Muscle of leg (tissue), 11 donors: ENCODE measurements around the gene GSE1. TPM values are rescaled to one million over a fixed set of nuclear protein-coding genes. Genes with fewer than 3 reads are reported as not detected.

ENCODE experiments used
- DNase-seq: peaks from one replicate; pipeline ENCODE4 v3.0.0; 2013
- H3K27ac ChIP-seq: one replicate; pipeline ENCODE4 v1.5.1; 2013; ENCODE audit warnings: mild to moderate bottlenecking, low read length, control low read depth
- H3K27me3 ChIP-seq: one replicate; pipeline ENCODE4 v1.6.1; 2013; ENCODE audit warnings: low read length; ENCODE audit not compliant: control insufficient read depth, insufficient read depth
- H3K36me3 ChIP-seq: one replicate; pipeline ENCODE4 v1.6.1; 2013; ENCODE audit warnings: low read length; ENCODE audit not compliant: control insufficient read depth, insufficient read depth
- H3K4me1 ChIP-seq: one replicate; pipeline ENCODE4 v1.6.1; 2013; ENCODE audit warnings: low read length; ENCODE audit not compliant: control insufficient read depth, insufficient read depth
- H3K4me3 ChIP-seq: one replicate; pipeline ENCODE4 v1.5.1; 2013; ENCODE audit warnings: low read length, control low read depth
- H3K9me3 ChIP-seq: replicated peaks from 2 replicates; pipeline ENCODE4 v1.6.1; 2013; ENCODE audit warnings: low read depth, low read length; ENCODE audit not compliant: control insufficient read depth
- WGBS: methylation state at CpG from one replicate; pipeline ENCODE4 v1.1.5; 2013; ENCODE audit warnings: missing lambda C conversion rate; ENCODE audit not compliant: insufficient coverage; 5-methylcytosine and 5-hydroxymethylcytosine counted together
- polyA plus RNA-seq, 8 donors: library from polyadenylated mRNA; unstranded; fragments of 120-200 nt; gene quantifications; one replicate each; pipeline versions ENCODE4 v1.2.1 to v1.2.3, GENCODE V29; 2013; ENCODE audit warnings: inconsistent platforms in 1 of 8, low replicate concordance in 1 of 8; ENCODE audit not compliant: insufficient read length in 8 of 8, insufficient read depth in 1 of 8
- total RNA-seq: library from RNA; stranded (reverse); fragments of 120-200 nt; gene quantifications from one replicate; pipeline ENCODE4 v1.2.4, GENCODE V29; 2013

GSE1 gene
- total and polyA plus RNA-seq, 9 donors, result 32.4 to 67.4 (median 47.3) TPM

DNA sequence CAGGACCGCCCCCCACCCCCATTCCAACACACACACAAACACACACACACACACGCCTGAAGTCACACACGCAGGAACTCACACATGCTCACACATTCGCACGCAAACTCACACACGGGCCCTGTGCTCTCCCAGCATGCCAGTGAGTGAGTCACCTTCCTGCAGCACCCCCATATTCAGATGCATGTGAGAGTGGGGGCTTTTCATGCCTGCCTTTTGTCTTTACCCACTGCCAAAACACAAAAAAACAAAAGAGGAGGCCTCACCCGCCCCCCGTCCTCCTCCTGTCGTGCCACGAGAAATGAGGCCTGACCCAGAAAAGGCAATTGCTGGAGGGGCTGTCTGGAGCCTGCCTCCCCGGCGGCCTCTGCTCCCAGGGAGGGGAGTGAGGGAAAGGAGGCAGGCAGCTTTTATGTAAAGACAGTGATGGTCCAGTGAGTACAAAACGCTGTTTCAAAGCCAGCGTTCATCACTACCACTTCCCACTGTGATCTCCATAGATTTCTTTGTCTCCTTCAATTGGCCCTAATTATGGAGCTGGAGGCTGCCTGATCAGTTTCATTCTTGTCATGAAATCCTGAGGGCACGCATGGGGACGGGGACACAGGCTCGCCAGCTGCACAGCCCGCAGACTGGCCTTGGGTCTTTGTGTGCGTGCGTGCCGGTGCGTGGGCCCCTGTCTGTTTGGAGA lies 29.5 kb upstream of the GSE1 start:
- H3K4me3 ChIP-seq, result no peak overlapping the region
- no peaks in the 10 kb centered on the region for H3K36me3 ChIP-seq
- H3K9me3 ChIP-seq, result no peaks in the 10 kb centered on the region
- H3K4me1 ChIP-seq, result peaks cover 87% of the 10 kb centered on the region
- 61% methylated on average over 13 of the region's 22 CpGs for WGBS
- H3K27ac ChIP-seq, result no peak overlapping the region
- no peak for DNase-seq
- no peaks in the 10 kb centered on the region for H3K27me3 ChIP-seq

DNA sequence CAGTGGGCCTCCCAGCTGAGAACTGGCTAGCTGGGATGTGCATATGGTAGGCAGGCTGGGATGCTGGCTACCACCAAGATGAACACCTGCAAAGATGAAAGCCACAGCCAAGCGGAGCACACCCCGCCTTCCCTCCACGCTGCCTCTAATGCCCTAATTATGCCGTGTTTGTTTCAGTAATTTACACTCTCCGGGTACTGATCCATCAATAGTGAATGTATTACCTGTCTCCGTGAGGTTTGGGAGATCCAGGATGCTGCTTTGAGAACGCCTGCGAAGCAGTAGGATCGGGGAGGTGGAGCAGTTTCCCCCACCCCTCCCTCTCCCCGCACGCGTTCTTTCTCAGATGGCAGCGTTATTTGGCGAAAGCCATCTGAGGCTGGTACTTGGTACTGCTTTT lies 28.9 kb upstream of the GSE1 start:
- 92% methylated on average over 9 of the region's 14 CpGs for WGBS
- Histone ChIP-seq H3K36me3 (no peaks in the 10 kb centered on the region), H3K4me3 (no peak overlapping the region), H3K9me3 (no peaks in the 10 kb centered on the region), H3K4me1 (peaks cover 87% of the 10 kb centered on the region), H3K27me3 (no peaks in the 10 kb centered on the region), H3K27ac (no peak overlapping the region)
- DNase-seq, result no peak

DNA sequence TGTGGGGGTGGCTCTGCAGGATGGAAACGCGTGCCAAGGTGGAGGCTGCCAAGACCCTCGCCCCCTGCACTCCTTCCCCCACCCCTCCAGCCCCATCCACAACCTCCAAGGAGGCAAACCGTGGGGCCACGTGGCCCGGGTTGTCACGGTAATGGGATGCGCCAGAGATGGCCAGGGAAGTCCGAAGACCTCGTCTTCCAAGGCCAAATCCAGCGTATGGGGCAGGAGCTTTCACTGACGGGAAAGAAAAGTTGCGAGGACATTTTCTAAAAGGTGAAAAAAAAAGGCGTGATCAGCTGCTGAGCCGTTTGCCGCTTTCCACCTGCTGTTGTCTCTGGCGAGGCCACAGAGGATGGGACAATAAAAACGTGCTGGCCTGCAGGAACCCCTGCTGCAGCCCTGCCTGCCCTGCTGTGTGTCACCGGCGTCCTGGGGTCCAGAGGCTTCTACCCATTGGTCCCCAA lies 28.3 kb upstream of the GSE1 start:
- Histone ChIP-seq H3K27me3 (no peaks in the 10 kb centered on the region), H3K9me3 (no peaks in the 10 kb centered on the region), H3K36me3 (no peaks in the 10 kb centered on the region), H3K27ac (no peak overlapping the region), H3K4me3 (no peak overlapping the region), H3K4me1 (peaks cover 83% of the 10 kb centered on the region)
- no peak for DNase-seq
- WGBS, result 56% methylated on average over 16 of the region's 20 CpGs

DNA sequence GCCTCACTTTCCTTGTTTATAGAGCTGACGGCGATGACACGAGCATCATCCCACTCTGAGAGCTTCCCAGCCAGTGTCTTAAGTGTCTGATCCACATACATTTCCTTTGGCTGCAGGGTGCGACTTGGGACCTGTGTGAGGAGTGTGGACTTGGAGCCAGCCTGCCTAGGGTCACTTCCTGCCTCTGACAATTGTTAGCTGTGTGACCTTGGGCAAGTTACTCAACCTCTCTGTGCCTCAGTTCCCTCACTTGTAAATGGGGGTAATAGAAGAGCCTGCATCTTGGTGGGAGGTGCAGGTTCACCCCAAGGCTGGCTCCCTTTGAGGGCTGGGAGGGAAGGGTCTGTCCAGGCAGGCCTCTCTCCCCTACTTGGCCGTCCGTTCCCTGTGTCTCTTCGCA lies 27.4 kb upstream of the GSE1 start:
- no peaks in the 10 kb centered on the region for H3K36me3 ChIP-seq
- DNase-seq, result peak; percentile 65
- H3K4me1 ChIP-seq, result peaks cover 77% of the 10 kb centered on the region
- no peaks in the 10 kb centered on the region for H3K9me3 ChIP-seq
- H3K27me3 ChIP-seq, result no peaks in the 10 kb centered on the region
- no peak overlapping the region for H3K4me3 ChIP-seq
- WGBS, result no CpG with 5 or more reads among the region's 7 CpGs
- peak overlapping the region; percentile 84 for H3K27ac ChIP-seq

DNA sequence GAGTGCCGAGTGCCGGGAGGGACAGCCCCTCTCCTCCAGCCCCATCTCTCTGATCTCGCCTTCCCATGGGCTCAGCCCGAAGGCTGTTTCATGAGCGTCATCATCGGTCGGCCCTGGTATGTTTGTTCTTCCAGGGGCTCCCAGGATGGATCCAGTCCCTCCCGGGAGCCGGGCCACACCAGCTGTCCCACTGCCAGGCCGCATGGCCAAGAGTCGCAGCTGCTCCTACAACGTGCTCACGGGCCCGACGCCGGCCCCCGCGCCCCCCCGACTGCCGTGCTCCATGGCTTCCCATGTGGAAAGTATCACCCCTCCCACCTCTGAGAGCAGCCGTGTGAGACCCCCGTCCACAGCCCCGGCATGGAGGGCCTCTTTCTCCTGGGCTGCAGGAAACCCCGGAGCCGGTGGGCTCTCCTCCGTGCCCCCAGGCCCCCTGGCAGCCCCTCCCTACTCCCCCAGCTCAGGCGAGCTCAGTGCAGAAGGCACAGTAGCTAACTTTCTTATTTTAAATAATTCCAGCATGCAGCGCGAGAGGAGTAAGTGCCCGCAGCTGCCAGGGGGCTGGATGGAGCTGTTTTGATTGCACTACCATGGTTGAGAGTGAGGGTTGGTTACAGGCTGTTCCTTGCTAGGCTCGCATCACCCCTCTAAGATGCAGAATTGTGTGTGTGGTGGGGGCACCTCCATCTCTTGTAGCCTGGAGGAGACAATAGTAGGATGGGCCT lies 26.6 kb upstream of the GSE1 start:
- 10% methylated on average over 23 of the region's 31 CpGs for WGBS
- H3K27ac ChIP-seq, result peak overlapping the region; percentile 84
- peaks cover 77% of the 10 kb centered on the region for H3K4me1 ChIP-seq
- H3K27me3 ChIP-seq, result no peaks in the 10 kb centered on the region
- H3K4me3 ChIP-seq, result peak overlapping the region; percentile 1
- no peaks in the 10 kb centered on the region for H3K9me3 ChIP-seq
- no peaks in the 10 kb centered on the region for H3K36me3 ChIP-seq
- peak; percentile 90 for DNase-seq

DNA sequence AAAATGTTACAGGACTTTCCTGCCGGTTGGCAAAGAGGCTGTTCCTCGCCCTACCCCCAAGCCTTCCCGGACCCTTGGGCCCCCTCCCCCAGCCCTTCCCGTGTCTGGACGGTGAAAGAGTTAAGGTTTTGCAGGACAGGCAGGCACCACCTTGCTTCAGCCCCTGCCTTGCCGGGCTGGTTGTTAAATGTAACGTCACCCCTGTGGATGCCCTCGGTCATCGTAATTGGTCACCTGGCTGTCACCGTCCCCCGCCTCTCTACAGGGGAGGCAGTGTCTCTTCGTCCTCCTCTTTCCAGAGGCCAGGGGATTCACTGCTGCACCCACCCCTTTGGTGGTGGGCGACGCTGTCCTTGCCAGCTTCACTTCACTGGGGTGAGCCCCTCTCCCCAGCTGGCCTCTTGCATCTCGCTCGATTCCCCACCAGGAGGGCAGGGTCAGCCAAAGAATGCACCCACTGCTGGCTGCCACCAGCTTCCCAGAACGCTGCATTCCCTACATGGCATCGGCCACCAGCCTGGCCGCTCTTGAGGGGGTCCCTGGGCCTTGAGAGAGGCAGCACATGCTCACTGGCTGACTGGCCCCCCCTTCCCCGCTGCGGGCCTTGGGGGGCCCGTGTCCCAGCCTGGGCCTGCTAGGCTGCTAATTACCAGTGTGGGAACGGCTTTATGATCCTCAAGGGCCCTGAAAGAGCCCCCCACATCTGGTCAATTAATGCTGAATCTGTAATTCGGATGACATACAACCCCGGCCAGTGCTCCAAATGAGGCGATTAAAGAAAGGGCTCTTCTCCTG lies 25.2 kb upstream of the GSE1 start:
- Histone ChIP-seq H3K27me3 (no peaks in the 10 kb centered on the region), H3K4me1 (peaks cover 67% of the 10 kb centered on the region), H3K9me3 (no peaks in the 10 kb centered on the region), H3K4me3 (no peak overlapping the region), H3K27ac (no peak overlapping the region), H3K36me3 (no peaks in the 10 kb centered on the region)
- 65% methylated on average over 26 of the region's 26 CpGs for WGBS
- no peak for DNase-seq

DNA sequence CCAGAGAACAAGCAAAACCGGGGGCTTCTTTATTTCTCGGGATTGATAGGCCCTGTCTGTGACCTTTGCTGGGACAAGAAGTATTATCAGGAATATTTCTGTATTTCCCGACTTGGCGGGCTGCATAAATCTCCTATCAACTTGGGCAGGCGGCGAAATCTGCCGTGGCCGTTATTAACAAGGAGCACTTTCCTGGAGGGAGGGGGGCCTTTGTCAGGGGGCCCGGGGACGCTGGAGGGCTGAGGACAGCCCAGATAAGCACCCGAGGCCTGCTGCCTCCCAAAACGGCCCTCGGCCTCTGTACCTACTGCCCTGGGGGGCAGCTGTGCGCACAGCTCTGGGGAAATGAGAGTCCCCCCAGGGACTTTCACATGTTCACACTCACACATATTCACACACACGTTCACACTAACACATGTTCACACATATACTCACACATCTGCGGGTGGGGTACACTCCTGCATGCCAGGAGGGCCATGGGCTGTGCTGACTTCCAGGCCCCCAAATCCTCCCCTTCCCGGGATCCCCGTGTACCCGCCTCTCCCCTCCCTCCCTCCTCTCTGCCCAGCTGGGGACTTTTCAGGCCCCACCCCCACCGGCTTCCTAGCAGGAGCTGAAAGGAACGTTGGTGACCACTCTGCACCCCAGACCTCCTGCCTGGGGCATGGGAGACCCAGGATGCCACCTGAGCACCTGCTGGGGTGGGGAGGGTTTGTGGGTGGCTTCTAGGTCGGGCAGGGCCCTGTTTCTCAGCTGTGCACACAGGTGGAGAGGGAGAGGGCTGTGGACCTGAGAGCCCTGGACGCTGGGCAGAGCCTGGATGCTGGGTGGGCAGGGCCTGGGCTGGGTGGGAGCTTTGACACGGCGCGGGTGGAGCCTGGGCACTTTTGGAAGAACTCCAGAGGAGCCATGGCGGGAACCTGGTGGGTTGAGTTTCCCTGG lies 24.3 kb upstream of the GSE1 start:
- H3K27ac ChIP-seq, result no peak overlapping the region

DNA sequence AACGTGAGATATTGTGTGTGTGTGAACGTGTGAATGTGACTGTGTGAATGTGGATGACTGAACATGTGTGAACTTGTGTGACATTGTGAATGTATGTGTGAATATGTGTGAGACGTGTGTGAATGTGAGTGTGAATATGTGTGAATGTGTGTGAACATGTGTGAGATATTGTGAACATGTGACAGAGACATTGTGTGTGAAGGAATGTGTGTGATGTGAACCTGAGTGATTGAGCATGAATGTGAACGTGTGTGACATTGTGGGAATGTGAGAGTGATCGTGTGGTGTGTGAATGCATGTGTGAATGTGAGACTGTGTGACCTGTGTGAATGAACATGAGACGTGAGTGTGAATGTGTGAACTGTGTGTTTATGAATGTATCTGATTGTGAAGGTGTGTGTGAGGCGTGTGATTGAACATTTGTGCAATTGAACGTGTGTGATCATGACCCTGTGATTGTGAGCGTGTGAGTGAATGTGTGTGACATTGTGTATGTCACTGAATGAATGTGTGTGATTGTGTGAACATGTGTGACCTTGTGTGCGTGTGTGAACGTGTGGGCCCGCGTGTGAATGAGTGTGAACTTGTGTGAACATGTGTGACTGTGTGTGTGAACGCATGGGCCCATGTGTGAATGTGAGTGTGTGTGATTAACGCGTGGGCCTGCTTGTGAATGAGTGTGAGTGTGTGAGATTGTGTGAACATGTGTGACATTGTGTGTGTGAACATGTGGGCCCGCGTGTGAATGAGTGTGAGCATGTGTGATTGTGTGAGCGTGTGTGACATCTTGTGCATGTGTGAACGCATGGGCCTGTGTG lies 23.2 kb upstream of the GSE1 start:
- H3K36me3 ChIP-seq, result no peaks in the 10 kb centered on the region
- WGBS, result 96% methylated on average over 20 of the region's 20 CpGs
- H3K27me3 ChIP-seq, result no peaks in the 10 kb centered on the region
- no peaks in the 10 kb centered on the region for H3K9me3 ChIP-seq
- H3K4me1 ChIP-seq, result peaks cover 62% of the 10 kb centered on the region
- H3K27ac ChIP-seq, result no peak overlapping the region
- H3K4me3 ChIP-seq, result no peak overlapping the region
- no peak for DNase-seq

More for the DNA sequence above, 24.3 kb upstream of the GSE1 start:
- H3K27me3 ChIP-seq, result no peaks in the 10 kb centered on the region
- no peak for DNase-seq
- H3K9me3 ChIP-seq, result no peaks in the 10 kb centered on the region
- WGBS, result 55% methylated on average over 22 of the region's 27 CpGs
- H3K36me3 ChIP-seq, result no peaks in the 10 kb centered on the region
- no peak overlapping the region for H3K4me3 ChIP-seq
- peaks cover 67% of the 10 kb centered on the region for H3K4me1 ChIP-seq

DNA sequence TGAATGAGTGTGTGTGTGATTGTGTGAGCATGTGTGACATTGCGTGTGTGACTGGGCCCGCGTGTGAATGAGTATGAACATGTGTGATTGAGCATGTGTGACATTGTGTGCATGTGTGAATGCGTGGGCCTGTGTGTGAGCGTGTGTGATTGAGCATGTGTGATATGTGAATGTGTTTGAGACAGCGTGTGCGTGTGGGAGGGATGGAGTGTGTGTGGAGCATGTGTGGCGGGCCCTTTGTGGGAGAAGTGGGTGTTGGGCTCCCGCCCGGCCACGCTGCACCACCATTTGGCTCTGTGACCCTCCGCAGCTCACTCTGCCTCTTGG lies 22.7 kb upstream of the GSE1 start:
- H3K4me1 ChIP-seq, result peaks cover 56% of the 10 kb centered on the region
- 96% methylated on average over 11 of the region's 12 CpGs for WGBS
- H3K27ac ChIP-seq, result no peak overlapping the region
- H3K36me3 ChIP-seq, result no peaks in the 10 kb centered on the region
- no peaks in the 10 kb centered on the region for H3K27me3 ChIP-seq
- DNase-seq, result no peak
- H3K4me3 ChIP-seq, result no peak overlapping the region
- H3K9me3 ChIP-seq, result no peaks in the 10 kb centered on the region
